ENCODE measurements around the gene S100A3.
"Not testable (repeated sequence)": the region's sequence is repeated elsewhere in the genome, so short reads cannot be mapped to it uniquely, and the experiment has no call there.

S100A3 gene

DNA sequence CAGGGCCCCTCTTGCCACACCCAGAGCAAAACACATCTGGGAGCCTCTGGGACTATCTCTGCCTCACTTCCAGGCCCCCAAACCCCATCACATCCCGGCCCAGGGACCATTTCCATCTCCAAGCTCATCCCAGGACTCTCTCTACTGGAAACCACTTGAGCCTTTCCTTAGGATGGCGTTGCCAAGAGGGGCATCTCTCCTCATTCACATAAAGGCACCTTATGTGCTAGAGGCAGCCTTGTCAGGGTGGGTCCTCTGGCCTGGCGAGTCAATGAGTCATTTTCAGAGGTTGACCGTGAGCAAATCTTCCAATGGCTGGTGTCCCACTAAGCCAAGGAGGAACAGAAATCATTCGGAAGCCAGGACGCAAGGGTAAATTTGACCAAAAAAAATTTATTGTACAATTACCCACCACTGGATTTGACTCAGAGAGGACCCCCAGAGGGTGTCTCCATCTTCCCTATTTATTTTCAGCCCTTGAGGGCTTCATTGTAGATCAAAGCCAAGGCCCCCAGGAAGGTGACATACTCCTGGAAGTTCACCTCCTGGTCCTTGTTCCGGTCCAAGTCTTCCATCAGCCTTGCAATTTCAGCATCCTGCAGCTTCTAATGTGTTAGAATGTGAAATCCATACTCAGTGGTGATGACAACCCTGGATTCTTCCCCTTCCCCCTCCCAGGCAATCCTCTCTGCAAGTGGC is 14.7 kb downstream of the S100A3 start:
- no peak for DNase-seq

GRCh38 chr1:153533689-153534201 is 15.3 kb downstream of the S100A3 start:
- no peak for DNase-seq

GRCh38 chr1:153532769-153533599 is 16.1 kb downstream of the S100A3 start:
- peak; percentile 72 to 82 for DNase-seq

DNA sequence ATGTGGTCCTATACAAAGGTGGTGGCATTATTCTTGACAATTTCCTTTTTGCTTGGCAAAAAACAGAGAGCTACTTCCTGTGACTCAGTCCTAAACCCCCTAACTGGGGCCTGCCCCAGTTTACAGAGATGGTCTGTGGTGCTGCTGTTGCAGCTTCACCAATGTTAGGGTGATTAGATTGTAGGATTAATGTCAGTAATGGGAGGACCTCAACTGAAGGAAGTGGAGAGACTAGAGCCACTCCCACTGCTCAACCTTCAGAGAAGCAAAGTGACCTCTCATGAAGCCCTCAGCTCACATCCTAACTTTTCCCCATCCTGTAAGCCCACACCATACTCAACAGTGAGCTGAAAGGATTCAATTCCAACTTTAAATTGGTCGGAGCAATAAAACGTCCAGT is 16.9 kb downstream of the S100A3 start:
- DNase-seq = peak in 1 of 2 donors; percentile 64

GRCh38 chr1:153531638-153532037 is 17.4 kb downstream of the S100A3 start:
- DNase-seq = no peak

GRCh38 chr1:153527683-153528040 is 21.4 kb downstream of the S100A3 start:
- no peak for DNase-seq

- DNase-seq = no peak
Measured at GRCh38 chr1:153527023-153527682, 21.9 kb downstream of the S100A3 start.

DNA sequence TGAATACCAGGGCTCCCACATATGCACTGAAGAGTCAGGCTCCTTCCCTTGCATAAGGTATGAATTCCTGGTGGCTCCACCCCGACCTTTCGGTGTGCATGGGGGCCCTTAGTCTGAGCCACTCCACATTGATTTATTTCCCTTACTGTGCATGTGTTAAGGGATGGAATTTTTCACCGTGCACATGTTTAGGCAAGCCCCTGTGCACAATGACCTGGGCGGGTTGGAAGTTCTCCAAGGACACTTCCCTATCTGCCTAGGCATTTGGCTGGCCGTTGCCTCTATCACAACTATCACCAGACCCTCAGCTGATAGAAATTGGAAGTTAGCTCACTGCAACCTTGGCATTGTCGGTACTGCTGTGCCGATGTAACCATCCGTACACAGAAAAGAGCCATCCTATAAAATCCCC is 22.9 kb downstream of the S100A3 start:
- no peak for DNase-seq

- DNase-seq = no peak
Measured at GRCh38 chr1:153525088-153525728, 23.9 kb downstream of the S100A3 start.

GRCh38 chr1:153522353-153523048 is 26.6 kb downstream of the S100A3 start:
- not testable (repeated sequence) for DNase-seq

DNA sequence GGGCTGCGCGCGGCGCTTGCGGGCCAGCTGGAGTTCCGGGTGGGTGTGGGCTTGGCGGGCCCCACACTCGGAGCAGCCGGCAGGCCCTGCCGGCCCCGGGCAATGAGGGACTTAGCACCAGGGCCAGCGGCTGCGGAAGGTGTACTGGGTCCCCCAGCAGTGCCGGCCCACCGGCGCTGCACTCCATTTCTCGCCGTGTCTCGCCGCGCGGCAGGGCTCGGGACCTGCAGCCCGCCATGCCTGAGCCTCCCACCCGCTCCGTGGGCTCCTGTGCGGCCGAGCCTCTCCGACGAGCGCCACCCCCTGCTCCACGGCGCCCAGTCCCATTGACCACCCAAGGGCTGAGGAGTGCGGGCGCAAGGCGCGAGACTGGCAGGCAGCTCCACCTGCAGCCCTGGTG is 27.2 kb downstream of the S100A3 start:
- DNase-seq = not testable (repeated sequence)

DNA sequence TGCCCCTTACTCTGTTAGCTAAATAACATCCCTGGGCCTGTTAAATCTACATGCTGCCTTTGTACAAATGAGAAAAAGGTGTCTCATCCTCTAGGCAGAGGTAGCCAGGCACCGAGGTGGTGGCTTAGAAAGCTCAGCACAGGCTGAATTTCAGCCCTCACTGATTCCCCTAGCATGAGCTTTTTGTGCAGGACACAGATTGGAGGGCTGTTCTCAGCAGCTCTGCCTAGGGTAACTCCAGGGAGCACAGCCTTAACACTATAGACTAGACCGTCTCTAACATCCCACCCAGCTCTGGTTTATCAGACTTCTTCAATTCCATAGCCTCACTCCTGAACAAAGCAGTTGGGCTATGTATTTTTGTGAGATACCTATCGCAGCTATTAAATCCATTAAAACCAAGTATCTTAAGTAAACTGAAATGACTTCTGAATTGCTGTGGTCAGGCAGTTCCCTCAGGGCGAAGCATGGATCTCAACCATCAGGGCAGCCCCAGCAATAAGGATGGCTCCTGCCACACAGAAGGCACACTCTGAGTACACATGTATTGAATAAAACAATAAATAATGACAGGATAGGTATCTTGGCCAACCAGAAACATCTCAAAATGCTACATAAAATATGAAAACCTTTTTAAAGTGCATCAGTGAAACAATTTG is 28.1 kb downstream of the S100A3 start:
- DNase-seq = no peak

DNA sequence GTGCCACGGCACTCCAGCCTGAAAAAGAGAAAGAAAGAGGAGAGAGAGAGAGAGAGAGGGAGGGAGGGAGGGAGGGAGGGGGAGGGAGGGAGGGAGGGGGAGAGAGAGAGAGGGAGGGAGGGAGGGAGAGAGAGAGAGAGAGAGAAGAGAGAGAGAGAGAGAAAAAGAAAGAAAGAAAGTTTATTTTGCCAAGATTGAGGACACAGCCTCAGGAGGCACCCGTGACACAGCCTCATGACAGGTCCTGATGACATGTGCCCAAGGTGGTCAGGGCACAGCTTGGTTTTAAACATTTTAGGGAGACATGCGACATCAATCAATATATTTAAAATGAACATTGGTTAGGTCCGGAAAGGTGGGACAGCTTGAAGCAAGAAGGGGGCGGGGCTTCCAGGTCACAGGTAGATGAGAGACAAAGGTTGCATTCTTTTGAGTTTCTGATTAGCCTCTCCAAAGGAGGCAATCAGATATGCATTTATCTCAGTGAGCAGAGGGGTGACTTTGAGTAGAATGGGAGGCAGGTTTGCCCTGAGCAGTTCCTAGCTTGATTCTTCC is 28.8 kb downstream of the S100A3 start:
- not testable (repeated sequence) for DNase-seq

DNA sequence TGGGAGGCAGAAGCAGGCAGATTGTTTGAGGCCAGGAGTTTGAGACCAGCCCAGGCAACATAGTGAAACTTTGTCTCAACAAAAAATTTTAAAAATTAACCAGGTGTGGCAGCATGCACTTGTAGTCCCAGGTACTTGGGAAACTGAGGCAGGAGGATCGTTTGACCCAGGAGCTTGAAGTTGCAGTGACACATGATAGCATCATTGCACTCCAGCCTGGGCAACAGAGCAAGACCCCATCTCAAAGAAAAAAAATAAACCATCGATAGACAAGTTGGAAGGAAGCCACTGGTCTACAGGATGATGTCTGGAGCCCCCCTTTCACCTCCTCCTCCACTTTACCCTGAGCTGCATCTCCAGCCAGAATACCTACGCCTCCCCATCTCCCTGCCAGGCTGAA is 29.8 kb downstream of the S100A3 start:
- DNase-seq = no peak

- DNase-seq = no peak
Measured at GRCh38 chr1:153515504-153516394, 33.3 kb downstream of the S100A3 start.

DNA sequence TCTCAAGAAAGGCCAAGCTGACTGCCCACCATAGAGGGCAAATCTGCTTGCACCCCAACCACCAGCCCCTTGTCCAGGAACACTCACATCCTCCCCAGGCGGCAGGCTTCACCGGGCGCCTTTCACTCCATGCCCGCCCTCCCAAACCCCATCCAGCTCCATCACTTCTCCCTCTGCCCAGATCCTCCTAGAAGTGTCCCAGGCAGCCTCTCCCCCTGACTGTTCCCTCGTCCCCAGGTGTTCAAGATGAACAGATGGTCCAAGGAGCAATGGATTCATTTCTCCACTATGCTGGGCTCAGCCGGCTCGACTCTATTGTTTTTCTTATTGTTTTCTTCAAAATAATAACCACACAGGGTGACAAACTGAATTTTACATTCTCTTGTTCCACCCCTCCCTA is 35.4 kb downstream of the S100A3 start:
- DNase-seq = no peak

DNA sequence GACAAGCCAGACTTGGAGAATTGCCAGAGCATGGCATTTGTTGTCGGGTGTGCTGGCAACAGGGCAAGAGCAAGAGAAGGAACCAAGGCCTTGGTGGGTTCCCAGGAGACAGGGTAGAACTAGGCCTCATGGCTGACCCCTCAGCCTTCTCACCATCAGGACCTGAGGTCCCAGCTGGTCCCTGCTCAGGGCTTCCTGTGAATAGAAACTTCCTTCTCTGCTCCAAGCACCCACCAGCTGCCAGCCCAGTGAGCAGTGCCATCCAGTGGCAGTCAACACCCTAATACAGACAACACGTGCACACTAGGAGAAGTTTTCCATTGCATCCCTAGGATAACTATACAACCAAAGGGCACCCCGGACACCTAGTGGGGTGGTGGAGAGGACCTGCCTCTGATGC is 36.0 kb downstream of the S100A3 start:
- DNase-seq = no peak

DNA sequence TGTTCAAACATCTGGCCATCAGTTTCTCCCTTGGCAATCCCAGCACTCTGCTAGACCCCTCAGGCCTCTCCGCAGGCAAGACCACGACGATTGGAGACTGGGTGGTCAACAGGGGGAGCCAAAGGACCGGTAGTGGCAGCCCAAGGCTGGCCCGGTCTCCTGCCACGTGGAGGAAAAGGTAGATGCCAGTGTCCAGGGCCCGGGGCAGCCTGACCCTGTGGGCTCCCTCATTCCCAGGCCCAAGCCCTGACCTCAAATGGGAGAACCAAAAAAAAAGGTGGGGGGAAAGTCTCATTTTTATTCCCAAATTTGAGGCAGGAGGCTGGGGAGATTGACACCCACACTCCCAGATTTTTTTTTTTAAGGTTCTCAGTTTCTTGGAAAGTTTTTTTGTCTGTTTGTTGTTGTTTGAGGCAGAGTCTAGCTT is 38.1 kb downstream of the S100A3 start:
- DNase-seq = peak; percentile 78 to 82

DNA sequence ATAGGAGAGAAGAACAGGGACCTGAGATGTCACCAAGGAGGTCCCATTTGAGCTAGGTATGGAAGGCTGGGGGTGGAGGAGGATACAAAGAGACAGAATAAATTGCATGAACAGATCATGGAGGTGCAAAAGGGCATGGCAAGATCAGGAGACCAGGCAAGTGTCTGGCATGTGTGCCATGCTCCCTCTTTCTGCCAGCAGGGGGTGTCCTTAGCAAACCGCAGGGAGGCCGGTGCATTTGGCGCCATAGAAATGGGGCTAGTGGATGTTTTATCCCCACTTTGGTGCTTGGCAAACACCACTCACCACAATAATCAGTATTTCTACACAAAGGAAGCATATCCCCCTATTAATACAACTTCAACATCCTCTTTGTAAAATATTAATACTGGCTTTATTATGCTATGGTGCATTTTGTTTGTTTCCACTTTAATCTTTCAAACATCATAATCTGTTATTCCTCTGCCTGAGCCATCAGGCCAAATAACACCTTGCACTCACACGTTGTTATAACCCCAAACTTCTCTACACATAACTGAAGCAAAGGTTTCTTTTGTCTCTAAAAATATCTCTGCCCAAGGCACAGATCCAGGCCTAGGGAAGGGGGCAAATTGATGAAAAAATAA is 39.2 kb downstream of the S100A3 start:
- peak; percentile 46 to 71 for DNase-seq

- no peak for DNase-seq
Measured at GRCh38 chr1:153509036-153509435, 40.0 kb downstream of the S100A3 start.
